Measurements from ENCODE around the gene TP53TG5.

TP53TG5 gene

GRCh38 chr20:45345104-45345936, 32.8 kb downstream of the TP53TG5 start:
- no peak for DNase-seq (ENCODE audit: low read depth)

GRCh38 chr20:45344168-45344860, 33.8 kb downstream of the TP53TG5 start:
- no peak for DNase-seq (ENCODE audit: low read depth)

DNA sequence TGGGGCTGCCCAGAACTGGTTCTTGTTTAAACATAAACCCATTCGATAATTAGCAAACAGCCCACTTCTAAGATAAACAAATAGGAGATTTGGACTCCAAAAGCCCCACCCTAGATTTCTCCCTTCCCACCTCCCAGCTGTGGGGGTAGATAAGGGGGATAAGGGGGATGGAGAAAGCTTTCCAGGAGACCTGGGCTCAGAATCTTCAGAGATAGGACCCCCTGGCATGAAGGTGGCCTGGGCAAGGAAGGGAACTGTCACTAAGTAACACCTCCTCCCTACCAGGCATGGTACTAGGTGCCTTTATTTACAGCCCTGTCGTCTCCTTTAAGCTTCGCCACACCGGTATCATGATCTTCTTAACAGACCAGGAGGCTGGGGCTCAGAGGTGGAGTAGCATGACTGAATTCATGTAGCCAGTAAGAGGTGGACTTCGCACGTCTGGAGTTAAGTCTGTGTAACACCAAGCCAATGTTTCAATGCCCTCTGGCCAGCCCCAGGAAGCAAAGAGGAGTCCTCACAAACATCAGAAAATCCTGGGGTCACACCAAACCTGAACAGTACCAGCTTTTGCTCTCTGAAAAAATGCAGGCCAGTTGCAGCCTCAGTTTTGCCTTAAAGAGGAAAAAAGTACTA, 34.5 kb downstream of the TP53TG5 start:
- DNase-seq (ENCODE audit: low read depth), result no peak

DNA sequence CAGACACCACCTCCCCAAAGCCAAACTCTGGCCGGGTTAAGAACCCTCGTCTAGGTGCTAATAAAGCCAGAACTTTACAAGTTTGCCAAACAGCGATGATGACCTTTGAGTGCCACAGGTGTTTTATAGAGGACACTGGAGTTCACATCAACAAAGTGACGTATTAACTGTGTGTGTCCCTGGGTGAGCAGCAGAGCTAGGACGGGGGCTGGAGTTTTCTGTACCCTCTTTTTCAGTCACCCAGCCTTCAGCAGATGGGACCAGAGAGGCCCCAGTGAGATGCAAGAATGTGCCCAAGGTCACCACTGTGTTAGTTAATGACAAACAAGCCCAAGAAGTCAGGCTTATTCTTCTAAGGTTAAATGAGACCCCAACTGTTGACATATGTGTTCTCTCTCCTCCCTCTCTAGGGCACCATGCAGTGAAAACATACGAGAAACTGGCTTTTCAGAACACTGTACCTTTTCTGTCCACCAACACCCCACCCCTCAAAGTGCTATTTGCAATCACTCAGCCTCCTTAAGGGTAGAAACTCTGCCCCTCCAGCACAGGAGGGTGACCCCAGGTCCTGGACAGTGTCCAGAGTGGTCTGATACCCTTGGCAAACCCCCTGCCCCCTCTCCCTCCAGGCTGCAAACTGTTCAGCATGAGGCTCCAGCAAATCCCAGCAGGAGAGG, 35.1 kb downstream of the TP53TG5 start:
- DNase-seq (ENCODE audit: low read depth), result no peak

DNA sequence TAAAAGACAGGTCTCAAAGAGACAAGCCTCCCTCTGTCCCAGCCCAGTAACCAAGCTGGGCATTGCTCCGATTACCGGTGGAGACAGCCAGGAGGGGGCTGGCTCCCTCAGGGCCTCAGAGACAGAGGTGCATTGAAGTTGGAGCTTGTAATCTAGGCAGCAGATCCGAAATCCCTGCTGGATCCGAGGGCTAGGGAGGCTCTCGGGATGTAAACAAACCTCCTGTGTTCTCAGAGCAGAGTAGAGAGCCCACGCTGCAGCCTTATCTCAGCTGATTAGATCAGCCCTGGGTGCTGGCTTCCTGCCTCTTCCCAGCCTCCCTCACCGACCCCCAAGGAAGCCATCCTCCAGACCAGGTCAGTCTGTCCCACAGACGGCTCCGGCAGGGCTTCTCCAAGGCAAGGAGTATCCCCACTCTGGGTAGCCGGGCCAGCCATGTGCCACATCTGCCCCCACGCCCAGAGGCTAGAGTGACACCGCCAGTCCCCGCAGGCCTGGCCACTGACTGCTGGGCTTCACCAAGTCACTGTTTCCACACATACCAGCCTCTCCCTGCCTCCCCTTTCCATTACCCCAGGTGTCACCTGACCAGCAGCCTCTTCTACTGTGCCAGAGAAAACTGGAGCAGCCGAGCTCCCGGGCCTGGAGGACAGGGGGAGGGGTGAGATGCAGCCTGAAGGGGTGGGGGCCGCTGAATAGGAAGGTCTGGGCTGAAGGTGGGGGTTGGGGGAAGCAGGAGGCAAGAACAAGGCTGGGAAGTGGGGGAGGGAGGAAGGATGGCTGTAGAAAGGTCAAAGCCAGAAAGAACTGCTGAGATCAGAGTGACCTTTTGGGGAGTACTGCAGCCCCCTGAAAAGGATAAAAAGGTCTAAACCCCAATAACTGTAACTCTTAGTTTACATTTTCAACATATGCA, 35.9 kb downstream of the TP53TG5 start:
- DNase-seq (ENCODE audit: low read depth), result no peak

- no peak for DNase-seq (ENCODE audit: low read depth)
Observed at GRCh38 chr20:45341579-45341938, 36.6 kb downstream of the TP53TG5 start.

DNA sequence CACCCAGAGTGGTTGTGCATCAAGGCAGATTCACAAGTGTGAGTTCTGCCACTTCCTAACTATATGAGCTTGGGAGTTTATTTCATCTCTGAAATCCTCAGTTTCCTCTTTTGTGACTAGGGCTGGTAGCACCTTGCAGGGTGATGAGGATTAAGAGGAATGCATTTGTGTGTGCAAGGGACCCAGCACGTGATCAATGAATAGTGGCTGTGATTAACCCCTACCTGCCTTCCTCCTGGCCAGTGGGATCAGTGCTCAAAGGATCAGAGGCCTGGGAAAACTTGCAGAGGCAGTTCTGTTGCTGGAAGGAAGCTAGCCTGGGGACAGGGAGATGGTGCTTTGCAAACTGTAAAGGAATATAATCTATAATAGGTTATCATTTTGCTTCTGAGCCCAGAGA, 37.2 kb downstream of the TP53TG5 start:
- DNase-seq (ENCODE audit: low read depth), result no peak

- no peak for DNase-seq (ENCODE audit: low read depth)
Observed at GRCh38 chr20:45340236-45340847, 37.8 kb downstream of the TP53TG5 start.

- DNase-seq (ENCODE audit: low read depth), result no peak
Observed at GRCh38 chr20:45339799-45340198, 38.3 kb downstream of the TP53TG5 start.

- no peak for DNase-seq (ENCODE audit: low read depth)
Observed at GRCh38 chr20:45339084-45339483, 39.0 kb downstream of the TP53TG5 start.

DNA sequence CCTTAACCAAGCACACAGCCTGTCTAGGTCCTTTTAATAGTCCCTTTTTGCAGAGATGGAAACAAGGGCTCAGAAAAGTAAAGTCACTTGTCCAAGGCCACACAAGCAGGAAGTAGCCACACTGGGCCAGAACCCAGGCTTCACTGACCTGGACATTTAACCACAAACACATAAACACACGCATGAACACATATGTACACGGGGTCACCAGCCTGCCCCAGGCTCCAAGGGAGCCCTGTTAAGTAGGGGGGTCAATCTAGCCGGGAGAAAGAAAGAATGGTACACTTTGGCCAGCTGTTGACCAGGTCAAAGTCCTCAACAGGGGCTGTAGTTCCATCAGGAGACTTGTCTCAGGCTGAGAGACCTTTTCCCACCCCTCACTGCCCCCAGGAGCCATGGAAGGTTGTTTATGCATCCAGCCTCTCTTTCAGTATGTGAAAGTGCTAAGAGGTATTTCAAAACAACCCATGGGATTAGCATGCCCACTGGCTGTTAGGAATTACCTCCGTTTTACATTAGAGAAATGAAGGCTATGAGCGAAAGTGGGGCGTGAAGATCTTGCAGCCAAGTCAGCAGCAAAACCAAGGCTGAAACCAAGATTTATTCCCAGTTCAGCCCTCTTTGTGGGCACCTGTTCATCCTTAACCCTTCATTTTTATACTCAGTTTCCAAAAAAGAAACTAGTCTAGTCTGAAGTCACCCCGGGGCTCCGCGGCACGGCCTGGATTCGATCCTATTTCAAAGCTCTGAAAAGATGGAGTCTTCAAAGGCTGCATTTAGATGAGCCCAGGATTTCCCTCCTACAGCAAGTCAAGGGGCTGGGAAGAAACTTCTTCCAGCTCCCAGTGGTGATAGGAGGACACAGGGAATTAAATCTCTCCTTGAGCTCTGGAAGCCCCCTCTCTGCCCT, 39.7 kb downstream of the TP53TG5 start:
- no peak for DNase-seq (ENCODE audit: low read depth)

GRCh38 chr20:45337367-45338120, 40.6 kb downstream of the TP53TG5 start:
- no peak for DNase-seq (ENCODE audit: low read depth)

GRCh38 chr20:45336530-45337366, 41.4 kb downstream of the TP53TG5 start:
- no peak for DNase-seq (ENCODE audit: low read depth)

- DNase-seq (ENCODE audit: low read depth), result no peak
Observed at GRCh38 chr20:45330476-45330875, 47.6 kb downstream of the TP53TG5 start.

GRCh38 chr20:45329497-45330319, 48.4 kb downstream of the TP53TG5 start:
- no peak for DNase-seq (ENCODE audit: low read depth)

- no peak for DNase-seq (ENCODE audit: low read depth)
Observed at GRCh38 chr20:45328451-45328850, 49.7 kb downstream of the TP53TG5 start.

GRCh38 chr20:45325371-45325770, 52.8 kb downstream of the TP53TG5 start:
- no peak for DNase-seq (ENCODE audit: low read depth)

Data from stimulated activated CD8-positive, alpha-beta memory T cell treated with anti-CD3 and anti-CD28 coated beads, Interleukin-15, amount 100 ng/mL, for 24 hours (primary cell).